A549 treated with AZD2906 at 1 μM for 4 hours (cell line): ENCODE data around the gene PAQR3. TPM values are rescaled to one million over a fixed set of nuclear protein-coding genes. Genes with fewer than 3 reads are reported as not detected.

Experiments used
- total RNA-seq: library from RNA; stranded (reverse); fragments of 200-300 nt; extraction: Qiagen RNA extraction; gene quantifications from 5 replicates; pipeline ENCODE4 v1.2.3, GENCODE V29; 2022

PAQR3 gene, protein sequence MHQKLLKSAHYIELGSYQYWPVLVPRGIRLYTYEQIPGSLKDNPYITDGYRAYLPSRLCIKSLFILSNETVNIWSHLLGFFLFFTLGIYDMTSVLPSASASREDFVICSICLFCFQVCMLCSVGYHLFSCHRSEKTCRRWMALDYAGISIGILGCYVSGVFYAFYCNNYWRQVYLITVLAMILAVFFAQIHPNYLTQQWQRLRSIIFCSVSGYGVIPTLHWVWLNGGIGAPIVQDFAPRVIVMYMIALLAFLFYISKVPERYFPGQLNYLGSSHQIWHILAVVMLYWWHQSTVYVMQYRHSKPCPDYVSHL
- 6.6 to 8.7 TPM (median 7.6 TPM) in 5 replicates for total RNA-seq

DNA sequence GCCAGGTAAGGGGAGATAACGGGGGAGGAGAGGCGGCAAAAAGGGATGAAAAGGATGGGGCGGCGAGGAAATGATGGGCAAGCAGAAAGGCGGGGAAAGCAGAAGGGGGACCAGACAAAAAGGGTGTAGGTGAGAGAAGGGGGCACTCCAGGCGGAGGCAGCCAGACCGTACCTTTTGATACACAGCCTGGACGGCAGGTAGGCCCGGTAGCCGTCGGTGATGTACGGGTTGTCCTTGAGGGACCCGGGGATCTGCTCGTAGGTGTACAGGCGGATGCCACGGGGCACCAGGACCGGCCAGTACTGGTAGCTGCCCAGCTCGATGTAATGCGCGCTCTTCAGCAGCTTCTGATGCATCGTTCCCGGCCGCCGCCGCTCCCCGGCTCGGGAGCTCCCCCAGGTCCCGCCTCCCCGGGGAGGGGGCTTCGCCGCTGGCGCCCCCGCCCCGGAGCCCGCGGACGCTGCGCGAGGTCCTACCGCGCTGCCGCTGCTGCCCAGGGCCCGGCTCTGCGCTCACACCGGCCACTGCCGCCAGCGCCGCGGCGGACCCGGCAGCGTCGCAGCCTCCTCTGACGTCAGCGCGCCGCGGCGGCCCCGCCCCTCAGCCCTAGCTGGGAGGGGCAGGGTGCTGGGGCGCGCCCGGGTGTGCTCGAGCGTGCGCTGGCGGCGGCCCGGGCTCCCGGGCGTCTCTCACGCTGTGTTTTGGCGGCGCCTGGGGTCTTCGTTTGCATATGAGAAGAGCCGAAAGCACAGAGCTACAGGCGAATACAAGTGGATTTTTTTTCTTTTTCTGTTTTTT is at the start of gene PAQR3:
PAQR3 (minus strand) TSS at position 571 of the 799 bp plus-strand sequence; CDS start at position 357, 214 bp downstream.

Other genes with a start within 250 kb of the PAQR3 start
- gene BMP2K, start 163.1 kb downstream of the PAQR3 start, total RNA-seq, result 10.5 to 12.1 TPM (median 11.8 TPM) in 5 replicates